ENCODE data around the gene SIPA1L3.

The SIPA1L3 gene

GRCh38 chr19:38233740-38234251, 326.8 kb downstream of the SIPA1L3 start:
- DNase-seq (ENCODE audit: low read depth in 2 of 2), result peak; percentile 77 to 79
- H3K4me3 ChIP-seq (replicated peaks in 1 of 2; ENCODE audit: low read depth in 2 of 2, low read length in 2 of 2), result no peak overlapping the region

DNA sequence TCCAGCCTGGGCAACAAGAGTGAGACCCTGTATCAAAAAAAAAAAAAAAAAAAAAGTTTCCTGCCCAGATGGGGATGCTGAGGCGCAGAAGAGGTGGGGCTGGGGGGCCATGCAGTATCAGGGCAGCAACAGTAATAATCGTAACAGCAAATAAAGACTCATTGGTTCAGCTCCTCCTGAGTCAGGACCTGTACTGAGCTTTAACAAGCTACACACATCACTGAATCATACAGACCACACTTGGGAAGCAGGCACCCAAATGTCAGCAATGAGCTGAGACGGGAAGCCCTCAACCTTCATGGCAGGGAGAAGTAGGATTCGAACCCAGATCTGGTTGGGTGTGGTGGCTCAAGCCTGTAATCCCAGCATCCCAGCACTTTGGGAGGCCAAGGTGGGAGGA, 327.6 kb downstream of the SIPA1L3 start:
- TF ChIP-seq, protein P1, sequence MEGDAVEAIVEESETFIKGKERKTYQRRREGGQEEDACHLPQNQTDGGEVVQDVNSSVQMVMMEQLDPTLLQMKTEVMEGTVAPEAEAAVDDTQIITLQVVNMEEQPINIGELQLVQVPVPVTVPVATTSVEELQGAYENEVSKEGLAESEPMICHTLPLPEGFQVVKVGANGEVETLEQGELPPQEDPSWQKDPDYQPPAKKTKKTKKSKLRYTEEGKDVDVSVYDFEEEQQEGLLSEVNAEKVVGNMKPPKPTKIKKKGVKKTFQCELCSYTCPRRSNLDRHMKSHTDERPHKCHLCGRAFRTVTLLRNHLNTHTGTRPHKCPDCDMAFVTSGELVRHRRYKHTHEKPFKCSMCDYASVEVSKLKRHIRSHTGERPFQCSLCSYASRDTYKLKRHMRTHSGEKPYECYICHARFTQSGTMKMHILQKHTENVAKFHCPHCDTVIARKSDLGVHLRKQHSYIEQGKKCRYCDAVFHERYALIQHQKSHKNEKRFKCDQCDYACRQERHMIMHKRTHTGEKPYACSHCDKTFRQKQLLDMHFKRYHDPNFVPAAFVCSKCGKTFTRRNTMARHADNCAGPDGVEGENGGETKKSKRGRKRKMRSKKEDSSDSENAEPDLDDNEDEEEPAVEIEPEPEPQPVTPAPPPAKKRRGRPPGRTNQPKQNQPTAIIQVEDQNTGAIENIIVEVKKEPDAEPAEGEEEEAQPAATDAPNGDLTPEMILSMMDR (IDR thresholded peaks at IDR 0.05; ENCODE audit: low read depth, low read length), result no peak
- no peak for DNase-seq (ENCODE audit: low read depth in 2 of 2)
- H3K4me3 ChIP-seq (replicated peaks in 1 of 2; ENCODE audit: low read depth in 2 of 2, low read length in 2 of 2), result no peak overlapping the region

More at GRCh38 chr19:38233740-38234251, 326.8 kb downstream of the SIPA1L3 start:
- TF ChIP-seq, protein P1 (IDR thresholded peaks at IDR 0.05; ENCODE audit: low read depth, low read length), result peak; percentile 84

- TF ChIP-seq, protein P1 (IDR thresholded peaks at IDR 0.05; ENCODE audit: low read depth, low read length), result no peak
- no peak overlapping the region for H3K4me3 ChIP-seq (replicated peaks in 1 of 2; ENCODE audit: low read depth in 2 of 2, low read length in 2 of 2)
- DNase-seq (ENCODE audit: low read depth in 2 of 2), result no peak
Observed at GRCh38 chr19:38239816-38240215, 332.8 kb downstream of the SIPA1L3 start.

DNA sequence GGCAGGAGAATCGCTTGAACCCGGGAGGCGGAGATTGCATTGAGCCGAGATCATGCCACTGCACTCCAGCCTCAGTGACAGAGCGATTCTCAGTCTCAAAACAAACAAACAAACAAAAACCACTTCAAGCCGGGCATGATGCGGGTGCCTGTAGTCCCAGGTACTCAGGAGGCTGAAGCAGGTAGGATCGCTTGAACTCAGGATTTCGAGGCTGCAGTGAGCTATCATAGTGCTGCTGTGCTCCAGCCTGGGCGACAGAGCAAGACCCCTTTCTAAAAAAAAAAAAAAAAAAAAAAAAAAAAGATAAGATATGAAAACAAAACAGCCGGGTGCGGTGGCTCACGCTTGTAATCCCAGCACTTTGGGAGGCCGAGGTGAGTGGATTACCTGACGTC, 336.3 kb downstream of the SIPA1L3 start:
- TF ChIP-seq, protein P1 (IDR thresholded peaks at IDR 0.05; ENCODE audit: low read depth, low read length), result no peak
- no peak overlapping the region for H3K4me3 ChIP-seq (replicated peaks in 1 of 2; ENCODE audit: low read depth in 2 of 2, low read length in 2 of 2)

DNA sequence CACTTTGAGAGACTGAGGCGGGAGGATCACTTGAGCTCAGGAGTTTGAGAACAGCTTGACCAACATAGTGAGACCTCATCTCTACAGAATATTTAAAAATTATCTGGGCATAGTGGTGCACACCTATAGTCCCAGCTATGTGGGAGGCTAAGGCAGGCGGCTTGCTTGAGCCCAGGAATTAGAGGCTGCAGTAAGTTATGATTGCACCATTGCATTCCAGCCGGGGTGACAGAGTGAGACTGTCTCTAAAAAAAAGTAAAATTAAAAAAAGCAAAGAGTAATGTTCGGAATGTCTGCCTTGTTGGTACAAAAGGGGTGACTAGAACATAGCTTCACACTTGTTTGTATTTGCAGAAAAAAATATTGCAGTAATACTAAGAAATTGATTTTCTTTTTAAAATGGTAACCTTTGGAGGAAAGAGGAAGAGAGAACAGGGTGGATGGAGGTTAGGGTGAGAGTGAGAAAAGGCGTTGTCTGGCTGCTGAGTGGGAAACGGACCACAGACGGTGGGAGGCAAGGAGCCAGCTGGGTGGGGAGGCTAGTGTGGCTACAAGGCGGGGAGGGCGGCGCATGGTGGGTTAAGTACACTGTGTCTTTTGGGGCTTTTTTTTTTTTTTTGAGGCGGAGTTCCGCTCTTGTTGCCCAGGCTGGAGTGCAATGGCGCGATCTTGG, 339.0 kb downstream of the SIPA1L3 start:
- no peak overlapping the region for H3K4me3 ChIP-seq (replicated peaks in 1 of 2; ENCODE audit: low read depth in 2 of 2, low read length in 2 of 2)
- TF ChIP-seq, protein P1 (IDR thresholded peaks at IDR 0.05; ENCODE audit: low read depth, low read length), result no peak
- DNase-seq (ENCODE audit: low read depth in 2 of 2), result peak; percentile 54 to 70

More for the DNA sequence above, 336.3 kb downstream of the SIPA1L3 start:
- no peak for DNase-seq (ENCODE audit: low read depth in 2 of 2)

- TF ChIP-seq, protein P1 (IDR thresholded peaks at IDR 0.05; ENCODE audit: low read depth, low read length), result no peak
- no peak overlapping the region for H3K4me3 ChIP-seq (replicated peaks in 1 of 2; ENCODE audit: low read depth in 2 of 2, low read length in 2 of 2)
- peak; percentile 54 to 60 for DNase-seq (ENCODE audit: low read depth in 2 of 2)
Observed at GRCh38 chr19:38247126-38247525, 340.1 kb downstream of the SIPA1L3 start.

Measured in cardiac fibroblast (primary cell).